AG04449 (cell line): Measurements from ENCODE around the gene GYPC.
"Not testable (repeated sequence)": the region's sequence is repeated elsewhere in the genome, so short reads cannot be mapped to it uniquely, and the experiment has no call there.

Experiments
- CTCF ChIA-PET: fragments of 350-600 bp; formaldehyde crosslinking; extraction: SDS; loops from one replicate; lab custom pipeline; 2021; ENCODE audit warnings: antibody characterized with exemption; lab: Yijun Ruan, JAX
- POLR2A ChIA-PET: fragments of 400-600, 350-600 bp; formaldehyde crosslinking; extraction: SDS; loops from one replicate; lab custom pipeline; 2020; ENCODE audit warnings: antibody characterized with exemption, inconsistent platforms; lab: Yijun Ruan, JAX
- DNase-seq: peaks from one replicate; pipeline ENCODE4 v3.0.0-alpha.2; 2010; ENCODE audit warnings: low read depth, low spot score
- H3K4me3 ChIP-seq: 2 replicates; pipeline ENCODE4 v1.5.1; 2011; ENCODE audit warnings: low read depth, mild to moderate bottlenecking, control low read depth, low read length
- CTCF ChIP-seq: IDR thresholded peaks from one replicate; pipeline ENCODE4 v1.5.1; 2011; ENCODE audit warnings: mild to moderate bottlenecking, moderate library complexity, low read length, control low read depth, inconsistent platforms; ENCODE audit not compliant: insufficient read depth; ENCODE audit errors: missing control alignments

GYPC gene

DNA sequence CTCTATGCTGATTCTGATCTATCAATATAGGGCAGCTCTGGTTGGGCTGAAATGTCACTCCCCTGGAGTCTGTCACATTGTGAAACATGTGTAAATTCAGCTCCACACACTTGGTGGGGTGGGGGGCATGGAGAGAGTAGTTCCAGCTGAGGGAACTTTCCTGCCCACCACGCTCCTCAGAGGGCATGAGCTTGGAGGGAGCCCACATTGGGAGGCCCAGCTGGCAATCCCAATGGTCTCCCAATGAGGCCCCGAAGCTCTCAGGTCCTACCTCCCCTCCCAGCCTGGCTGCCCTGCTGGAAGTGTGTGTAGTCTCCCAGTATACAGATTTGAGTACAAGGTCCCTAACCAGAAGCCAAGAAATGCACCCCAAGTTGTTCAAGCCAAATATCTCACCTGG is 31.5 kb downstream of the GYPC start:
- TF ChIP-seq CTCF = no peak
- DNase-seq = no peak
- CTCF ChIA-PET = interaction anchor here (1.0 to 1.4 kb wide), 2 partner anchors 11 to 90 kb away, joined by 3 to 5 read pairs; no protein-coding TSS in a partner anchor
- H3K4me3 ChIP-seq = no peak overlapping the region
- POLR2A ChIA-PET = no interaction called here

DNA sequence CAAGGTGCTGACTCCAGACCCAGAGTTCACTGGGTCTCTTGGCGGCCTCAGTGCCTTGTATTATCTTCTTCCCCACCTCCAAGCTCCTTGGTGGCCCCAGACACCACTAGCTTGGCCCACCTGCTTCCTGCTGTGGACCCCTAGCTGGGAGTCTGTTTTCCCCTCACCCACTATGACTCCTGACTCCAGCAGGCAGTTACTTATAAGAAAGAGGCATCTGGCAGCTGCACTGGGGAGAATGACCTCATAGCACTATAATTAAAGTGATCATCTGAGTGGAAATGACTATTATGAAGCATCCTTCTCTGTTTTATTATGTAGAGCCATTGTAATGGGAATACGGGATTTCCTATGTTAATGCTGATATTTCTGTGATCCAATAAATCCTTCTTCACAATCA is 32.6 kb downstream of the GYPC start:
- H3K4me3 ChIP-seq, DNase-seq, POLR2A ChIA-PET, CTCF ChIA-PET: not testable (repeated sequence)

GRCh38 chr2:126692241-126692640 is 36.3 kb downstream of the GYPC start:
- H3K4me3 ChIP-seq, CTCF ChIA-PET, DNase-seq, POLR2A ChIA-PET: not testable (repeated sequence)

DNA sequence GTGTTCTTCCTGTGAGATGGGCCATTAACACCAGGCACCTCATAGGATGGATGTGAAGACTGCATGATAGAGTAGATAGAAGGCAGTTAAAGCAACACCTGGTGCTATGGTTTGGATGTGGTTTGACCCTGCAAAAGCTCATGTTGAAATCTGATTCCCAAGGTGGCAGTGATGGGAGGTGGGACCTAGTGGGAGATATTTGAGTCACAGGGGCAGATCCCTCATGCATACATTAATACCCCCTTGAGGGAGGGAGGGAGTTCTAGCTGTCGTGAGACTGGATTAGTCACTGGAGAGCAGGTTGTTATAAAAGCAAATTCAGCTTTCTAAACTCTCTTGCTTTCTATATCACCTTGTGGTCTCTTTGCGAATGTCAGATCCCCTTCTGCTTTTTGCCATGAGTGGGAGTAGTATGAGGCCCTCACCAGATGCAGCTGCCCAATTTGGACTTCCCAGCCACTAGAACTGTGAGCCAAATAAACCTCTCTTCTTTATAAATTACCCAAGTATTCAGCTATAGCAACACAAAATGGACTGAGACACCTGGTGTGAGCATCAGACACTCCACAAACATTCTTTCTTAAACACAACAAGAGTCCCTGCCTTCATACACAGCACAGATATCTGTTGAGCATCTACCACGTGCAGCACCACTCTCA is 37.1 kb downstream of the GYPC start:
- CTCF ChIA-PET, DNase-seq, POLR2A ChIA-PET, H3K4me3 ChIP-seq: not testable (repeated sequence)

- no peak for DNase-seq
- TF ChIP-seq CTCF = no peak
- ChIA-PET CTCF (no interaction called here), POLR2A (no interaction called here)
- no peak overlapping the region for H3K4me3 ChIP-seq
These were observed 40.9 kb downstream of the GYPC start for GRCh38 chr2:126696644-126697520.

- DNase-seq = no peak
- POLR2A ChIA-PET = no interaction called here
These were observed 42.4 kb downstream of the GYPC start for GRCh38 chr2:126698376-126698775.

DNA sequence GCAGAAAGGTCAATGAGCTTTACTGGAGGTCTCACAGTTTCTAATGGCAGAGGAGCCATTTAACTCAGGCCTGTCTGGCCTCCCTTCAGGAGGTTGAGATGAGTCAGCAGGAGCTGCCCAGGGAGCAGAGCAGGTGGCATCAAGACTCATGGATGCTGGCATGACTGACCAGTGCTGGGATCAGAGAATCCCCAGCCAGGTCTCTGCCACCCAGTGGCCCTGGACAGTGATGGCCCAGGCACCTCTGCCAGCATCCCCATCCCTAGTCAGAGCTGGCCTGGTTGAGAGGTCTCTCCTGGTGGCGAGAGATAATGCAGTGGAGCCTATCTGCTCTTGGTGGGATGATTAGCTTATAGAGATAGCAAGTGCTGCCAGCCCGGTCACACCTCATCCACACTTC is 43.1 kb downstream of the GYPC start:
- CTCF ChIA-PET = interaction anchor here (1.0 kb wide), 1 partner anchor 12 kb away, joined by 3 read pairs; no protein-coding TSS in a partner anchor
- POLR2A ChIA-PET = no interaction called here
- TF ChIP-seq CTCF = no peak
- no peak overlapping the region for H3K4me3 ChIP-seq
- DNase-seq = no peak

More at GRCh38 chr2:126698376-126698775, 42.4 kb downstream of the GYPC start:
- no peak overlapping the region for H3K4me3 ChIP-seq
- CTCF ChIA-PET = interaction anchor here (1.0 kb wide), 1 partner anchor 12 kb away, joined by 3 read pairs; no protein-coding TSS in a partner anchor
- no peak for TF ChIP-seq CTCF
